ENCODE data around the gene ZBTB17.
"Not testable (repeated sequence)": the region's sequence is repeated elsewhere in the genome, so short reads cannot be mapped to it uniquely, and the experiment has no call there.

Gene ZBTB17

GRCh38 chr1:15916417-15916816, 59.5 kb downstream of the ZBTB17 start:
- no peak for TF ChIP-seq CTCF (IDR thresholded peaks at IDR 0.05; ENCODE audit: low read depth, low read length)
- no peak overlapping the region for H3K4me3 ChIP-seq (ENCODE audit: low read depth, low read length)

GRCh38 chr1:15915991-15916390, 59.9 kb downstream of the ZBTB17 start:
- in situ Hi-C loops (cut with HindIII; ENCODE audit: low sequenced_read_pairs), result no loop called here
- no peak overlapping the region for H3K4me3 ChIP-seq (ENCODE audit: low read depth, low read length)
- peak; percentile 48 for DNase-seq (ENCODE audit: low read depth, low spot score)
- TF ChIP-seq CTCF (IDR thresholded peaks at IDR 0.05; ENCODE audit: low read depth, low read length), result no peak

More at GRCh38 chr1:15916417-15916816, 59.5 kb downstream of the ZBTB17 start:
- in situ Hi-C loops (cut with HindIII; ENCODE audit: low sequenced_read_pairs), result no loop called here
- DNase-seq (ENCODE audit: low read depth, low spot score), result no peak

- DNase-seq (ENCODE audit: low read depth, low spot score); in situ Hi-C loops (cut with HindIII; ENCODE audit: low sequenced_read_pairs); H3K4me3 ChIP-seq (ENCODE audit: low read depth, low read length): not testable (repeated sequence)
Measured at GRCh38 chr1:15913607-15914006, 62.3 kb downstream of the ZBTB17 start.

GRCh38 chr1:15911927-15912326, 64.0 kb downstream of the ZBTB17 start:
- no peak overlapping the region for H3K4me3 ChIP-seq (ENCODE audit: low read depth, low read length)
- DNase-seq (ENCODE audit: low read depth, low spot score), result no peak
- no peak for TF ChIP-seq CTCF (IDR thresholded peaks at IDR 0.05; ENCODE audit: low read depth, low read length)
- in situ Hi-C loops (cut with HindIII; ENCODE audit: low sequenced_read_pairs), result no loop called here

DNA sequence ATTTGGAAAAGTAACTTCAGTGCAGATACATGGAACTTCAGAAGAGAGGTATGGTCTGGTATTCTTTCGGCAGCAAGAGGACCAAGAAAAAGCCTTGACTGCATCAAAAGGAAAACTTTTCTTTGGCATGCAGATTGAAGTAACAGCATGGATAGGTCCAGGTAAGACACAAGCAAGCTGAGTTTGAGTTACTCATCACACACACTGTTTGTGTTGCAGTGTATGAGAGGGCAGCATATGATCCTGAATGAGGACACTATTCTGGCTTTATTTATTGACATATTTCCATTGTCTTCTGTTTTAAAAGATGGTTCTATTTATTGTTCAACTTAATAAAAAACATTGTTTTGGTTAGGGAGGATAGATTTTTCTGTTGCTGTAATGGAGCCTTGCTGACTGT, 64.8 kb downstream of the ZBTB17 start:
- in situ Hi-C loops (cut with HindIII; ENCODE audit: low sequenced_read_pairs), result no loop called here
- no peak for TF ChIP-seq CTCF (IDR thresholded peaks at IDR 0.05; ENCODE audit: low read depth, low read length)
- no peak overlapping the region for H3K4me3 ChIP-seq (ENCODE audit: low read depth, low read length)
- no peak for DNase-seq (ENCODE audit: low read depth, low spot score)

- in situ Hi-C loops (cut with HindIII; ENCODE audit: low sequenced_read_pairs), result no loop called here
- H3K4me3 ChIP-seq (ENCODE audit: low read depth, low read length), result no peak overlapping the region
- TF ChIP-seq CTCF (IDR thresholded peaks at IDR 0.05; ENCODE audit: low read depth, low read length), result no peak
- DNase-seq (ENCODE audit: low read depth, low spot score), result no peak
Measured at GRCh38 chr1:15908597-15908996, 67.3 kb downstream of the ZBTB17 start.

DNA sequence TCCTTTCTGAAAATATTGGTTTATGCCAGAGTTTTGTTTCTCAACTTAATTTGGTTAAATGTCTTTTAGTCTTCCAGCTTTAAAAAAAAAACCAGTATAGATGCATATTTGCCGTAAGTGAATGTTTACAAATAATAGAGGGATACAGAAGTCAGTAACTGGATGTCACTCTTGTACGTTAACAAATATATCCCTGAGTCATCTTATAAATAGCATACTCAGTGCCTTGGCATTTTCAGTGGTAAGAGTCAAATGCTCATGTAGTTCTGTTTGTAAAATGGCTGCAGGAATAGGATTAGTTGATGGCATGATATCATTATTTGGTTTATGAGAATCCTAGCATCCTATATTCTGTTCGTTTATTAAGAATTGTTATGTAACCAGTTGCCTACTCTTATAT, 73.0 kb downstream of the ZBTB17 start:
- in situ Hi-C loops (cut with HindIII; ENCODE audit: low sequenced_read_pairs), result no loop called here
- H3K4me3 ChIP-seq (ENCODE audit: low read depth, low read length), result no peak overlapping the region
- no peak for TF ChIP-seq CTCF (IDR thresholded peaks at IDR 0.05; ENCODE audit: low read depth, low read length)
- DNase-seq (ENCODE audit: low read depth, low spot score), result peak; percentile 76
